Trophoblast cell (in vitro differentiated cells and primary cell): ENCODE measurements around the gene PMP22.

Experiments used
- DNase-seq, 2 donors: peaks; one replicate each; pipeline ENCODE4 v3.0.0-alpha.2; 2016
- H2AFZ ChIP-seq: 2 replicates; pipeline ENCODE4 v1.6.1; 2013; ENCODE audit warnings: low read length, moderate library complexity, mild to moderate bottlenecking; ENCODE audit not compliant: insufficient read depth, poor library complexity
- H2AK5ac ChIP-seq: 2 replicates; pipeline ENCODE4 v1.6.1; 2013; ENCODE audit warnings: mild to moderate bottlenecking, low read length
- H2BK120ac ChIP-seq: 2 replicates; pipeline ENCODE4 v1.6.1; 2013; ENCODE audit warnings: low read length, mild to moderate bottlenecking, moderate library complexity; ENCODE audit not compliant: insufficient read depth, poor library complexity
- H2BK12ac ChIP-seq: 2 replicates; pipeline ENCODE4 v1.6.1; 2013; ENCODE audit warnings: mild to moderate bottlenecking, low read length, moderate library complexity
- H2BK5ac ChIP-seq: 2 replicates; pipeline ENCODE4 v1.6.1; 2013; ENCODE audit warnings: low read length, low read depth, moderate library complexity, mild to moderate bottlenecking; ENCODE audit not compliant: poor library complexity
- H3K14ac ChIP-seq: 2 replicates; pipeline ENCODE4 v1.6.1; 2013; ENCODE audit warnings: mild to moderate bottlenecking, low read length
- H3K18ac ChIP-seq: 2 replicates; pipeline ENCODE4 v1.6.1; 2013; ENCODE audit warnings: mild to moderate bottlenecking, low read length
- H3K23ac ChIP-seq: 2 replicates; pipeline ENCODE4 v1.6.1; 2013; ENCODE audit warnings: low read length
- H3K27ac ChIP-seq: 2 replicates; pipeline ENCODE4 v1.5.1; 2013; ENCODE audit warnings: low read depth, mild to moderate bottlenecking, inconsistent platforms, low read length, moderate library complexity
- H3K27me3 ChIP-seq: 2 replicates; pipeline ENCODE4 v1.6.1; 2013; ENCODE audit warnings: inconsistent platforms, mild to moderate bottlenecking, low read length, moderate library complexity; ENCODE audit not compliant: insufficient read depth
- H3K36me3 ChIP-seq, 2 experiments: 1 replicate in 1 of 2; 2 replicates in 1 of 2; pipeline ENCODE4 v1.6.1; 2013; ENCODE audit warnings: low read length in 2 of 2, mild to moderate bottlenecking in 2 of 2, moderate library complexity in 1 of 2; ENCODE audit not compliant: insufficient read depth in 2 of 2, control insufficient read depth in 1 of 2
- H3K4ac ChIP-seq: 2 replicates; pipeline ENCODE4 v1.6.1; 2013; ENCODE audit warnings: low read depth, mild to moderate bottlenecking, low read length, moderate library complexity
- H3K4me1 ChIP-seq, 2 experiments: 1 replicate in 1 of 2; 2 replicates in 1 of 2; pipeline ENCODE4 v1.6.1; 2013; ENCODE audit warnings: low read length in 2 of 2, mild to moderate bottlenecking in 2 of 2, moderate library complexity in 1 of 2; ENCODE audit not compliant: insufficient read depth in 2 of 2, control insufficient read depth in 1 of 2
- H3K4me2 ChIP-seq: 2 replicates; pipeline ENCODE4 v1.6.1; 2013; ENCODE audit warnings: inconsistent platforms, mild to moderate bottlenecking, low read length, moderate library complexity
- H3K4me3 ChIP-seq: 2 replicates; pipeline ENCODE4 v1.5.1; 2013; ENCODE audit warnings: mild to moderate bottlenecking, low read depth, low read length, inconsistent platforms
- H3K79me1 ChIP-seq: one replicate; pipeline ENCODE4 v1.6.1; 2013; ENCODE audit warnings: low read length
- H3K79me2 ChIP-seq: 2 replicates; pipeline ENCODE4 v1.6.1; 2013; ENCODE audit warnings: low read length, mild to moderate bottlenecking; ENCODE audit not compliant: control insufficient read depth, insufficient read depth, poor library complexity
- H3K9ac ChIP-seq: 2 replicates; pipeline ENCODE4 v1.6.1; 2013; ENCODE audit warnings: mild to moderate bottlenecking, low read length
- H3K9me3 ChIP-seq: 2 replicates; pipeline ENCODE4 v1.6.1; 2013; ENCODE audit warnings: low read depth, mild to moderate bottlenecking, control low read depth, inconsistent platforms, low read length; ENCODE audit not compliant: insufficient read depth
- H4K12ac ChIP-seq: 2 replicates; pipeline ENCODE4 v1.6.1; 2013; ENCODE audit warnings: low read depth, mild to moderate bottlenecking, low read length, moderate library complexity
- H4K8ac ChIP-seq: 2 replicates; pipeline ENCODE4 v1.6.1; 2013; ENCODE audit warnings: low read depth, mild to moderate bottlenecking, low read length, moderate library complexity
- H4K91ac ChIP-seq: one replicate; pipeline ENCODE4 v1.6.1; 2013; ENCODE audit warnings: low read depth, mild to moderate bottlenecking, low read length, moderate library complexity
- WGBS: extraction: QIAGEN DNeasy Blood & Tissue Kit; methylation state at CpG from one replicate; pipeline ENCODE4 v1.1.7; 2013; ENCODE audit warnings: missing lambda C conversion rate; ENCODE audit not compliant: insufficient read length, insufficient coverage; ENCODE audit errors: extremely low coverage; 5-methylcytosine and 5-hydroxymethylcytosine counted together

PMP22 gene

GRCh38 chr17:15197229-15197628 is 67.9 kb downstream of the PMP22 start:
- H3K14ac ChIP-seq = no peak overlapping the region
- no peak overlapping the region for H3K27ac ChIP-seq
- H3K36me3 ChIP-seq = no peaks in the 10 kb centered on the region
- H3K9ac ChIP-seq = no peak overlapping the region
- no peak overlapping the region for H3K18ac ChIP-seq
- H3K4ac ChIP-seq = no peak overlapping the region
- H4K12ac ChIP-seq = no peak overlapping the region
- H3K4me3 ChIP-seq = no peak overlapping the region
- H2BK12ac ChIP-seq = no peak overlapping the region
- H4K91ac ChIP-seq = no peak overlapping the region
- H2BK120ac ChIP-seq = no peak overlapping the region
- H3K79me1 ChIP-seq = no peaks in the 10 kb centered on the region
- whole genome bisulfite sequencing = no CpG with 5 or more reads among the region's 3 CpGs
- H3K27me3 ChIP-seq = no peaks in the 10 kb centered on the region
- H3K9me3 ChIP-seq = peaks cover 7% of the 10 kb centered on the region
- no peak overlapping the region for H2AFZ ChIP-seq
- DNase-seq = no peak
- H3K23ac ChIP-seq = no peak overlapping the region
- H3K79me2 ChIP-seq = no peaks in the 10 kb centered on the region
- no peaks in the 10 kb centered on the region for H3K4me1 ChIP-seq
- H2AK5ac ChIP-seq = no peak overlapping the region
- no peak overlapping the region for H3K4me2 ChIP-seq
- no peak overlapping the region for H2BK5ac ChIP-seq
- H4K8ac ChIP-seq = no peak overlapping the region

- WGBS = no CpG with 5 or more reads among the region's 1 CpG
- no peak overlapping the region for H3K18ac ChIP-seq
Measured at GRCh38 chr17:15194859-15195277, 70.3 kb downstream of the PMP22 start.

GRCh38 chr17:15185625-15185991 is 79.5 kb downstream of the PMP22 start:
- Histone ChIP-seq H2BK5ac (no peak overlapping the region), H4K12ac (no peak overlapping the region), H2BK12ac (no peak overlapping the region), H2AFZ (no peak overlapping the region), H2AK5ac (no peak overlapping the region), H3K79me2 (no peaks in the 10 kb centered on the region), H3K4ac (no peak overlapping the region), H3K4me1 (peaks cover 3 to 9% of the 10 kb centered on the region in 2 experiments), H3K27ac (no peak overlapping the region), H3K9me3 (no peaks in the 10 kb centered on the region), H3K18ac (no peak overlapping the region), H3K4me3 (no peak overlapping the region), H3K14ac (no peak overlapping the region), H3K9ac (no peak overlapping the region), H3K36me3 (no peaks in the 10 kb centered on the region), H3K79me1 (peaks cover 2% of the 10 kb centered on the region), H3K27me3 (no peaks in the 10 kb centered on the region), H4K8ac (no peak overlapping the region), H3K4me2 (no peak overlapping the region), H4K91ac (no peak overlapping the region), H3K23ac (no peak overlapping the region), H2BK120ac (no peak overlapping the region)
- peak in 1 of 2 donors; percentile 28 for DNase-seq
- no CpG with 5 or more reads among the region's 4 CpGs for WGBS

More at GRCh38 chr17:15194859-15195277, 70.3 kb downstream of the PMP22 start:
- Histone ChIP-seq H2BK5ac (no peak overlapping the region), H4K12ac (no peak overlapping the region), H3K4me1 (no peaks in the 10 kb centered on the region), H3K27ac (no peak overlapping the region), H2AFZ (no peak overlapping the region), H2BK12ac (no peak overlapping the region), H3K14ac (no peak overlapping the region), H3K79me2 (no peaks in the 10 kb centered on the region), H3K23ac (no peak overlapping the region), H3K27me3 (no peaks in the 10 kb centered on the region), H3K9ac (no peak overlapping the region), H3K4me3 (no peak overlapping the region), H4K91ac (no peak overlapping the region), H3K4me2 (no peak overlapping the region), H4K8ac (no peak overlapping the region), H3K36me3 (no peaks in the 10 kb centered on the region), H2BK120ac (no peak overlapping the region), H3K79me1 (no peaks in the 10 kb centered on the region), H3K9me3 (peaks cover 7% of the 10 kb centered on the region), H2AK5ac (no peak overlapping the region), H3K4ac (no peak overlapping the region)
- DNase-seq = no peak

- Histone ChIP-seq H3K9ac (no peak overlapping the region), H2AFZ (no peak overlapping the region), H3K14ac (no peak overlapping the region), H3K4me3 (no peak overlapping the region), H4K91ac (no peak overlapping the region), H2BK120ac (no peak overlapping the region), H2BK5ac (no peak overlapping the region), H3K18ac (no peak overlapping the region), H3K4ac (no peak overlapping the region), H3K79me2 (no peaks in the 10 kb centered on the region), H4K8ac (no peak overlapping the region), H4K12ac (no peak overlapping the region), H3K27me3 (no peaks in the 10 kb centered on the region), H2BK12ac (no peak overlapping the region), H3K4me2 (no peak overlapping the region), H3K4me1 (peaks cover 3 to 9% of the 10 kb centered on the region in 2 experiments), H3K9me3 (no peaks in the 10 kb centered on the region), H3K27ac (no peak overlapping the region), H3K23ac (no peak overlapping the region), H3K36me3 (no peaks in the 10 kb centered on the region), H2AK5ac (no peak overlapping the region), H3K79me1 (peaks cover 2% of the 10 kb centered on the region)
- no CpG with 5 or more reads among the region's 5 CpGs for WGBS
- DNase-seq = no peak
Measured at GRCh38 chr17:15184872-15185624, 80.1 kb downstream of the PMP22 start.
